Stimulated activated CD4-positive, alpha-beta T cell treated with anti-CD3 and anti-CD28 coated beads, Interleukin-15, amount 100 ng/mL, for 48 hours (primary cell): ENCODE results near the gene PRDM2.
A peak's percentile ranks its signal among the peaks of the same experiment; 100 is the strongest.
"Not testable (repeated sequence)": the region's sequence is repeated elsewhere in the genome, so short reads cannot be mapped to it uniquely, and the experiment has no call there.

Experiments
- DNase-seq, 2 donors: peaks; one replicate each; pipeline ENCODE4 v3.0.0-alpha.2; 2020; ENCODE audit warnings: low read depth in 2 of 2

PRDM2 gene

GRCh38 chr1:13697738-13698137 lies 2.2 kb upstream of the PRDM2 start:
- no peak for DNase-seq

- DNase-seq, result peak in 1 of 2 donors; percentile 1
Observed at GRCh38 chr1:13699510-13699909, 478 bp upstream of the PRDM2 start.

GRCh38 chr1:13700521-13701270 lies 708 bp downstream of the PRDM2 start:
- peak; percentile 5 to 10 for DNase-seq

- DNase-seq, result no peak
Observed at GRCh38 chr1:13701271-13701640, 1.3 kb downstream of the PRDM2 start.

GRCh38 chr1:13702425-13703127 lies 2.6 kb downstream of the PRDM2 start:
- DNase-seq, result peak; percentile 19

DNA sequence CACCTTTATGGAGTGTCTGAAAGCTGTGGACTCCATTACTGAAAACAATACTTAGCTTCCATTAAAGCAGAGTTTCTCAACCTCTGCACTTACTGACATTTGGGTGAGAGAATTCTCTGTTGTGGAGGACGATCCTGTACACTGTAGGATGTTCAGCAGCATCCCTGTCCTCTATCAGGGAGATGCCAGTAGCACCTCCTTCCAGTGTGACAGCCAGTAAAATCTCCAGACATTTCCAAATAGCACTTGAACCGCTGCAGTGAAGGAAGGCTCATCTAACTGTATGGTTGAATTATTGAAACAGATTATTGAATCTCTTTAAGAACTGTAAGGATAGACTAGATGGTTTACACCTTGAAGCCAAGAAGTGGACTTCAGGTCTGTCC lies 3.1 kb downstream of the PRDM2 start:
- no peak for DNase-seq

- no peak for DNase-seq
Observed at GRCh38 chr1:13703558-13704490, 3.8 kb downstream of the PRDM2 start.

GRCh38 chr1:13706046-13706445 lies 6.1 kb downstream of the PRDM2 start:
- no peak for DNase-seq

- no peak for DNase-seq
Observed at GRCh38 chr1:13707164-13707563, 7.2 kb downstream of the PRDM2 start.

DNA sequence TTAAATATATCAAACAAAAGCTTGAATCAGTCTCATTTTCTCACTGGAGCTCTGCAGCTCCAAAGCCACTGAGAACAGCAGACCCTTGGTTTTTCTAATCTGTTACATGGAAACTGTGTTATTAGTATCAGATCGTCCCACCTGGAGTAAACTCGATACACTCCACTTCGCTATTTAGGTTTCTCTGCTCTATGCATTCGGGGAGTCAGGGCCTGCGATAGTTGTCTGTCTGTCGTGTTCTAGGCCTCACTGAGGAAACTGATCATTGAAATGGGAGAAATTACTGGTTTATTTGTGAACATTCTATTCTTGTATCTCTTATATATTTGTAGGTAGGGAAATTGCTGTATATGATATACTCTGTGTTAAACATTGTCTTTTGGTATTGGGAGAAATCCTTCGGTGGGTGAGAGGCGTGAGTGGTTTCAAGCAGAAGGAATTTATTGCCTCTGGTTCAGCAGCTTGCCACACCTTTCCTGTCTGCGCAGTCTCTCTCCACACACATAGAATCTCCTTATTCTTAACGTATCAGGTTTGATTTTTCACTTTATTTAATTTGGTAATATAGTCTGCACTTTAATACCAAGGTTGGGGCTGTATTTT lies 8.5 kb downstream of the PRDM2 start:
- no peak for DNase-seq

- DNase-seq, result no peak
Observed at GRCh38 chr1:13710086-13710485, 10.1 kb downstream of the PRDM2 start.

- DNase-seq, result no peak
Observed at GRCh38 chr1:13714851-13715250, 14.9 kb downstream of the PRDM2 start.

- DNase-seq, result not testable (repeated sequence)
Observed at GRCh38 chr1:13715616-13716287, 15.8 kb downstream of the PRDM2 start.

GRCh38 chr1:13722808-13723360 lies 22.9 kb downstream of the PRDM2 start:
- DNase-seq, result no peak

DNA sequence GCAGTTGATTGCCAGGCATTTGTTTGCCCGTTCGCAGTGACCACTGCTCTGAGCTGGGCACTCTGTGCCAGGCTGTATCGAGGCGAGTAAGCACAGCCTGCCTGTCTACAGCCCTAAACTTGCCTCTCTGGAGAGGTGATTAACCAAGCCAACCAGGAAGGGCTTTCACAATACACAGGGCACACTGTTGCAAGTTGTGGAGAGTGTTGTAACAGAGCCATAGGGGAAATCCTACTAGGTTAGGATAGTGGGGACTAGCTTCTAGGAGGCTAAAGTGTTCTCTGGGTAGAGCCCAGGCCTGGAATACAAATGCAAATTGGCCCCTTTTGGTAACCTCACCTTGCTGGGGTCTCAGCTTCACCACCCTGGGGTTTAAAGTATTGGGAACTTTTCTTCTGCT lies 23.8 kb downstream of the PRDM2 start:
- DNase-seq, result no peak

GRCh38 chr1:13725714-13726175 lies 25.8 kb downstream of the PRDM2 start:
- peak in 1 of 2 donors; percentile 30 for DNase-seq

DNA sequence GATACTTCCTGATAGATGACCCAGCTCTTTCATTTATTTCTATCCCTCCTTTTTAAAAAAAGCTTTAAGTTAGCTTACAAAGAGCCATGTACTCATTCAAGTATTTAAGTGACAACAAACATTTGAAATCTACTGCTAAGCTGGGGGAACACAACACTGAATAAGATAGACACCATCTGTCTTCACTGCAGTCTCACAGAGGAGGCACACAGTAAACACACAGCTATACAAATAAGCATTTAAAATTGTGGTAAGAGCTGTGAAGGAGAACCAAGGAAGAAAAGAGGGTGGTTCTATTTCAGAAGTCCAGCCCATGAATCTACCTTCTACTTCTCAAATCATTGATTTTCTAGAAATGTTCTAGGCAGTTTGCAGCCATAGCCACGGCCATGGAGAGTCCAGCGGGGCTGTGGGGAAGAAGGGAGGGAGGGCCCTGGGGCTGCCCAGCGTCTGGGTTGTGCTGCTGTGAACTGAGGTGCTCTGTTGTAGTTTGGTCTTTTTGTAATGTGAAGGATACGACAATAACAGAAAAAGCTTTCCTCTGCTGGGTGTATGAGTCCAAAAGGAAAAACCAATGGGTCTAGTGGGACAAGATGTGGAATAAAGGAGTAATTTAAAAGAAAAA lies 28.2 kb downstream of the PRDM2 start:
- no peak for DNase-seq

DNA sequence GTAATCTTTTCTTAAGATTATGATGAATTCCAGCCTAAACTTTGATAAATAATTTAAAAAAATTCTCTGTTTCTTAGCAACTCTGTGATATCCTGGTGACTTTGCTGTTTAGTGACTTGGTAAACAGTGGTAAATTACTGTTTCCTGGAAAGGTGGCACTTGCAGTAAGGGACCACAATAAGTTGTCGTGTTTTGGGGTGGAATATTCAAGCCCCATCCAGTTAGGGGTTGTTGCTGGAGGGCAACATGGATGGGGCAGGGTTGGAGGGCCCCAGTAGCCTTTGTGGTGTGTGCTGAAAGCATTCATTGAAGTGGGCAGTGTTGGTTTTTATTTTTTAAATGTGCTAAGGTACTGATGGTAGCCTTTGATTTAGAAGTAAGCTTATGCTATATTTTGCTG lies 30.3 kb downstream of the PRDM2 start:
- DNase-seq, result no peak

DNA sequence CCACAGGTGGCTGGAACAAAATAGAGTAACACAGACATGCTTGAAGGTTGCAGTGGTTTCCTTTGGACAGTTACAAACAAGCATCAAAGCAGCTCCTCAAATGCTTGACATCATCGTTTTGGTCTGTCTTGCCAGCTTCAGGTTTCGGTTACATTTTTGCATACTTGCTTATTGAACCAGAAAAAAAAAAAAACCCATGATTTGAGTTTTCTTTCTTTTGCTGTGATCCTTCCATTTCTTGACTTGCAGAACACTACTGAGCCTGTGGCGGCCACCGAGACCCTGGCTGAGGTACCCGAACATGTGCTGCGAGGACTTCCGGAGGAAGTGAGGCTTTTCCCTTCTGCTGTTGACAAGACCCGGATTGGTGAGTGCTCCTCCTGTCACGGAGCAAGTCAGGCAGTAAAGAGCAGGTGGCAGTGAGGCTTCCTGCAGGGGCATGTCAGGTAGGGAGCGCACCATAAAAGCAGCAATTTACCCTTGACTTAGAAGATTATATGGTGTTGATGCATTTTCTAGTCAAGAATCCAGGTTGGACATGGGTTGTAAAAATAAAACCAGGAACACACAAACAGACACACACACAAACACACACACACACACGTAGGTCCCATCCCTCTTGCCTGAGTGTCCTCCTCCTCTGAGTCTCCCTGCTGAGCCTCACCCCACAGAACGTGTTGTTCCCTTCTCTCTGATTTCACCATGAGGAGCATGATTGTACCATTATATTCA lies 30.9 kb downstream of the PRDM2 start:
- DNase-seq, result peak; percentile 73 to 77

DNA sequence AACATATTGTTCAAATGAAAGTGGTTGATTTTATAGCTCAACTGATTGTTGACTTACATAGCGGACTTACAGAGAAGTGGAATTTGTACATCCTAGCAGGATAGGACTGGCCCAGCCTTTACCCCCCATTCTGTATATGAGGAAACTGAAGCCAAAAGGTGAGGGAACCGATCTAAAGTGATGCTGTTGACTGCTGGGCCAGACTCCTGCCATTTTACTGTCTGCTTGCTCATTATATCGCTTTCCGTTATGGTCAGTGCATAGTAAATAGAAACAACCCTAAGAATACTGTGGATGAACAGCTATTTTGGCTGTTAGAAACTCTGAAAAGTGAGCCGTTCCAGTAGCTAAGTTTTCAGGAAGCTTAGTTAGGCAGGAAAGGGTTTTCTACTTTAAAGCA lies 31.9 kb downstream of the PRDM2 start:
- no peak for DNase-seq
